ENCODE measurements around the gene TNIP2.
"Not testable (repeated sequence)": the region's sequence is repeated elsewhere in the genome, so short reads cannot be mapped to it uniquely, and the experiment has no call there.

TNIP2 gene

GRCh38 chr4:2780643-2781042 is 24.5 kb upstream of the TNIP2 start:
- H3K9ac ChIP-seq (ENCODE audit: low read length); H3K36me3 ChIP-seq (ENCODE audit: control insufficient read depth, insufficient read depth, low read length); H3K4me1 ChIP-seq (ENCODE audit: control insufficient read depth, insufficient read depth, low read length); H3K4me3 ChIP-seq (ENCODE audit: low read length); H3K9me3 ChIP-seq (ENCODE audit: control insufficient read depth, low read length); H3K27me3 ChIP-seq (ENCODE audit: control insufficient read depth, insufficient read depth, low read length): not testable (repeated sequence)

- H3K36me3 ChIP-seq (ENCODE audit: control insufficient read depth, insufficient read depth, low read length) = no peaks in the 10 kb centered on the region
- H3K4me3 ChIP-seq (ENCODE audit: low read length) = no peak overlapping the region
- H3K27me3 ChIP-seq (ENCODE audit: control insufficient read depth, insufficient read depth, low read length) = no peaks in the 10 kb centered on the region
- no peaks in the 10 kb centered on the region for H3K4me1 ChIP-seq (ENCODE audit: control insufficient read depth, insufficient read depth, low read length)
- H3K9me3 ChIP-seq (ENCODE audit: control insufficient read depth, low read length) = no peaks in the 10 kb centered on the region
- H3K9ac ChIP-seq (ENCODE audit: low read length) = no peak overlapping the region
Measured at GRCh38 chr4:2771264-2771663, 15.1 kb upstream of the TNIP2 start.

- Histone ChIP-seq H3K9me3 (ENCODE audit: control insufficient read depth, low read length) (no peaks in the 10 kb centered on the region), H3K4me1 (ENCODE audit: control insufficient read depth, insufficient read depth, low read length) (peaks cover 4% of the 10 kb centered on the region), H3K4me3 (ENCODE audit: low read length) (no peak overlapping the region), H3K27me3 (ENCODE audit: control insufficient read depth, insufficient read depth, low read length) (no peaks in the 10 kb centered on the region), H3K9ac (ENCODE audit: low read length) (peak overlapping the region; percentile 8), H3K36me3 (ENCODE audit: control insufficient read depth, insufficient read depth, low read length) (no peaks in the 10 kb centered on the region)
Measured at GRCh38 chr4:2768921-2769336, 12.8 kb upstream of the TNIP2 start.

- Histone ChIP-seq H3K9me3 (ENCODE audit: control insufficient read depth, low read length) (no peaks in the 10 kb centered on the region), H3K27me3 (ENCODE audit: control insufficient read depth, insufficient read depth, low read length) (no peaks in the 10 kb centered on the region), H3K4me3 (ENCODE audit: low read length) (no peak overlapping the region), H3K36me3 (ENCODE audit: control insufficient read depth, insufficient read depth, low read length) (no peaks in the 10 kb centered on the region), H3K4me1 (ENCODE audit: control insufficient read depth, insufficient read depth, low read length) (peaks cover 8% of the 10 kb centered on the region), H3K9ac (ENCODE audit: low read length) (no peak overlapping the region)
Measured at GRCh38 chr4:2768124-2768523, 12.0 kb upstream of the TNIP2 start.

- Histone ChIP-seq H3K27me3 (ENCODE audit: control insufficient read depth, insufficient read depth, low read length) (no peaks in the 10 kb centered on the region), H3K9ac (ENCODE audit: low read length) (no peak overlapping the region), H3K4me1 (ENCODE audit: control insufficient read depth, insufficient read depth, low read length) (peaks cover 8% of the 10 kb centered on the region), H3K4me3 (ENCODE audit: low read length) (no peak overlapping the region), H3K36me3 (ENCODE audit: control insufficient read depth, insufficient read depth, low read length) (no peaks in the 10 kb centered on the region), H3K9me3 (ENCODE audit: control insufficient read depth, low read length) (no peaks in the 10 kb centered on the region)
Measured at GRCh38 chr4:2767705-2768074, 11.6 kb upstream of the TNIP2 start.

GRCh38 chr4:2767046-2767704 is 11.0 kb upstream of the TNIP2 start:
- Histone ChIP-seq H3K9ac (ENCODE audit: low read length) (no peak overlapping the region), H3K4me1 (ENCODE audit: control insufficient read depth, insufficient read depth, low read length) (peaks cover 8% of the 10 kb centered on the region), H3K36me3 (ENCODE audit: control insufficient read depth, insufficient read depth, low read length) (no peaks in the 10 kb centered on the region), H3K27me3 (ENCODE audit: control insufficient read depth, insufficient read depth, low read length) (no peaks in the 10 kb centered on the region), H3K9me3 (ENCODE audit: control insufficient read depth, low read length) (no peaks in the 10 kb centered on the region), H3K4me3 (ENCODE audit: low read length) (no peak overlapping the region)

- Histone ChIP-seq H3K4me3 (ENCODE audit: low read length) (no peak overlapping the region), H3K4me1 (ENCODE audit: control insufficient read depth, insufficient read depth, low read length) (peaks cover 20% of the 10 kb centered on the region), H3K9ac (ENCODE audit: low read length) (no peak overlapping the region), H3K9me3 (ENCODE audit: control insufficient read depth, low read length) (no peaks in the 10 kb centered on the region), H3K36me3 (ENCODE audit: control insufficient read depth, insufficient read depth, low read length) (no peaks in the 10 kb centered on the region), H3K27me3 (ENCODE audit: control insufficient read depth, insufficient read depth, low read length) (no peaks in the 10 kb centered on the region)
Measured at GRCh38 chr4:2765832-2766526, 9.8 kb upstream of the TNIP2 start.

- H3K9ac ChIP-seq (ENCODE audit: low read length) = peak overlapping the region; percentile 57
- H3K4me3 ChIP-seq (ENCODE audit: low read length) = no peak overlapping the region
- H3K9me3 ChIP-seq (ENCODE audit: control insufficient read depth, low read length) = no peaks in the 10 kb centered on the region
- H3K27me3 ChIP-seq (ENCODE audit: control insufficient read depth, insufficient read depth, low read length) = no peaks in the 10 kb centered on the region
- H3K36me3 ChIP-seq (ENCODE audit: control insufficient read depth, insufficient read depth, low read length) = no peaks in the 10 kb centered on the region
- peaks cover 32% of the 10 kb centered on the region for H3K4me1 ChIP-seq (ENCODE audit: control insufficient read depth, insufficient read depth, low read length)
Measured at GRCh38 chr4:2763511-2763967, 7.4 kb upstream of the TNIP2 start.

- H3K9me3 ChIP-seq (ENCODE audit: control insufficient read depth, low read length); H3K9ac ChIP-seq (ENCODE audit: low read length); H3K27me3 ChIP-seq (ENCODE audit: control insufficient read depth, insufficient read depth, low read length); H3K4me3 ChIP-seq (ENCODE audit: low read length); H3K36me3 ChIP-seq (ENCODE audit: control insufficient read depth, insufficient read depth, low read length): not testable (repeated sequence)
- H3K4me1 ChIP-seq (ENCODE audit: control insufficient read depth, insufficient read depth, low read length) = peaks cover 32% of the 10 kb centered on the region
Measured at GRCh38 chr4:2762486-2763370, 6.6 kb upstream of the TNIP2 start.

GRCh38 chr4:2762048-2762447 is 5.9 kb upstream of the TNIP2 start:
- no peaks in the 10 kb centered on the region for H3K27me3 ChIP-seq (ENCODE audit: control insufficient read depth, insufficient read depth, low read length)
- peaks cover 38% of the 10 kb centered on the region for H3K4me1 ChIP-seq (ENCODE audit: control insufficient read depth, insufficient read depth, low read length)
- no peaks in the 10 kb centered on the region for H3K9me3 ChIP-seq (ENCODE audit: control insufficient read depth, low read length)
- no peak overlapping the region for H3K4me3 ChIP-seq (ENCODE audit: low read length)
- no peaks in the 10 kb centered on the region for H3K36me3 ChIP-seq (ENCODE audit: control insufficient read depth, insufficient read depth, low read length)
- H3K9ac ChIP-seq (ENCODE audit: low read length) = peak overlapping the region; percentile 72

- no peak overlapping the region for H3K4me3 ChIP-seq (ENCODE audit: low read length)
- H3K36me3 ChIP-seq (ENCODE audit: control insufficient read depth, insufficient read depth, low read length) = no peaks in the 10 kb centered on the region
- peaks cover 44% of the 10 kb centered on the region for H3K4me1 ChIP-seq (ENCODE audit: control insufficient read depth, insufficient read depth, low read length)
- no peaks in the 10 kb centered on the region for H3K9me3 ChIP-seq (ENCODE audit: control insufficient read depth, low read length)
- no peaks in the 10 kb centered on the region for H3K27me3 ChIP-seq (ENCODE audit: control insufficient read depth, insufficient read depth, low read length)
- H3K9ac ChIP-seq (ENCODE audit: low read length) = peak overlapping the region; percentile 72
Measured at GRCh38 chr4:2761035-2761923, 5.1 kb upstream of the TNIP2 start.
